HG03558 (cell line): ENCODE data around the gene CDK10.

ENCODE experiments used
- ATAC-seq: cut with Tn5 transposase; IDR thresholded peaks from one replicate; pipeline ENCODE4 v1.9.1; 2021; ENCODE audit warnings: moderate number of reproducible peaks; ENCODE audit not compliant: unreplicated experiment; ENCODE audit errors: extremely low read depth

The CDK10 gene

DNA sequence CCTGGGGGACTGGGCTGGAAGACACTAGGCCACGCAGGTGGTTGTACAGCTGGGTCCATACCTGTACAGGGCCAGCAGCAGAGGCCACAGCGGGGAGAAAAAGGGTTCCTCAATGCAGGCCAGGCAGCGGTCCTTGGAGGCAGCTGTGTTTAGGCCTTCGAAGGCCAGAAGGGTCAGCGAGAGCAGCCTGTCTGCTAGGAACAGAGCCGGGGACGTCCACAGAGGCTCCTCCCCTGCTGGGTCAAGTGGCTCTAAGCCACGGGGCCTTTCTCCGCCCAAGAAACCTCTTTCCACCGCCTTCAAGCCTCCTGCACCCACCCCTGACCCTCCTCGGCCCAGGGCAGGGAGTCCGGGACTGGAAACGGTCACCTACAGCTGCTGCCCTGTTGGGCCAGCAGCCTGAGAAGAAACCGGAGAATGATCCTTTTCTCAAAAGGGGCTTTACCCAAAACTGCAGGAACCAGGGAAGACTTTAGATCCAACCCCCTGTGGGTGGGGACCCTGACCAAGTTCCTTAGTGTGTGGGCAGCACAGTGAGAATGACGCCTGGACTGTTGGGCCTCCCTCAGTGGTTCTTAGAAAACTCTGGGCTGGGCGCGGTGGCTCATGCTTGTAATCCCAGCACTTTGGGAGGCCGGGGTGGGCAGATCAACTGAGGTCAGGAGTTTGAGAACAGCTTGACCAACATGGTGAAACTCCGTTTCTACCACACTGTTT is 23.4 kb downstream of the CDK10 start:
- ATAC-seq, result no peak

DNA sequence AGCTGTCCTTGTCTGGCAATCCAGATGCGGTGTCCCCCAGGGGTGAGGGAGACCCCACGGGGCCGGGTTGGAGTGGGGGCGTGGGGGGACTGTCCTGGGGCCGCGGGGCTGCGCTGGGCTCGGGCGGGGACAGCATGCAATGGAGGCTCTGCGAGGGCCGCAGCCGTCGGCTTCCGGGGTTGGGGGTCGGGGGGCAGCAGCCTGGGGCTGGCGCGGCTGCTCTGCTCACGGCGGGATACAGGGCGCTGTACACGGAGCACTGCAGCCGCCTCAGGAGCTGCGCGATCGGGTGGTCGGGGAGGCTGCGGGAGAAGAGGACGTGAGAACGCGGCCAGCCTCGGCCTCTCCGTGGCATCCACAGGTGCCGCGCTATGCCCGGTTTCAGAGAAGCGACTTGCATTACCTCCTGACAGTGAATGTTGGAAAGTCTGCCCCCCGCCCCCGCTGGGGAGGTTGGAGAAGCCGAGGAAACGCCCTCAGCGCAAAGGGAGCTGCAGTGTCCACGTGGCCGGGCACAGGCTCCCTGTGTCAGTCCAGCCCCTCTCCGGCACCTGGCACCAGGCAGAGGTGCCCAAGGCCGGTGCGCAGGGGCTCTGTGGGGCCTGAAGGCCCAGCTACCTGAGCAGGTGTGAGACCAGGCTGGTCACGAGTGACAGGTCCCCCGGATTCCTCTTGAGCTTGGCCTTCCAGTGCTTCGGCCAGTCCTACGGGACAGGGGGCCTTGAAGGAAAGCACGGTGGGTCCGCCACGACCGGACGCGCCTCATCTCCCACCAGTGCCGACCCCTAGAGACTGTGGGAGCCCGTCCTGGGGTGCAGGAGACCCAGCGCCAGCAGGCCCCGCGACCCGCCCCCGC is 24.4 kb downstream of the CDK10 start:
- no peak for ATAC-seq

GRCh38 chr16:89711601-89712273 is 25.2 kb downstream of the CDK10 start:
- ATAC-seq, result no peak

GRCh38 chr16:89712274-89712781 is 25.8 kb downstream of the CDK10 start:
- ATAC-seq, result no peak

GRCh38 chr16:89716493-89716892 is 30.0 kb downstream of the CDK10 start:
- ATAC-seq, result no peak

DNA sequence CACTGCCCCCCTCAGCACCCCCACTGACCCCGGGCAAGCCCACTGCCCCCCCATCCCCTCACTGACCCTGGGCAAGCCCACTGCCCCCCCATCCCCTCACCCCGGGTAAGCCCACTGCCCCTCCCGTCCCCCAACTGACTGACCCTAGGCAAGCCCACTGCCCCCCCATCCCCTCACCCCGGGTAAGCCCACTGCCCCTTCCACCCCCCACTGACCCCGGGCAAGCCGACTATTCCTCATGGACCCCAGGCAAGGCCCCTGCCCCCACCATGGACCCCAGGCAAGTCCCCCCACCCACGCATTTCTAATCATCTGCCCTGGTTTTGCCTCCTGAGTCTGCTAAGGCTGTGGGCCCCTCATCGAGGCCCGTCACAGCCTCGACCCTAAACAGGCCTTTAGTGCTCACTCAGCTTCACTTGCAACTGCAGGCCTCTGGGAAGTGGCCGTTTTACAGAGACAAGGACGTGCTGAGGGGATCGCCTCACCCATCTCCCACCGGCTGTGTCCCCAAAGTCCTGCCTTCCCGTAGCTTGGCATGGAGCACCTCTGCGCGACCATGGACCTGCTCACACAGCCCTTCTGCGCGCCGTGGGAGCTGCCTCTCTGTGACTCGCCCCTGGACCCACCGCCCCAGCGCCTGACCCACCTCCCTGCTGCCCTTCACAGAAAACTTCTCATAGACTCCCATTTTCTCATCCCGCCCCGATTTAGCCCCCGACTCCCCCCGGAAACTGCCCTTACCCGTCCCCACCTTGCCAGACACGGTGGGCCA is 30.6 kb downstream of the CDK10 start:
- no peak for ATAC-seq

DNA sequence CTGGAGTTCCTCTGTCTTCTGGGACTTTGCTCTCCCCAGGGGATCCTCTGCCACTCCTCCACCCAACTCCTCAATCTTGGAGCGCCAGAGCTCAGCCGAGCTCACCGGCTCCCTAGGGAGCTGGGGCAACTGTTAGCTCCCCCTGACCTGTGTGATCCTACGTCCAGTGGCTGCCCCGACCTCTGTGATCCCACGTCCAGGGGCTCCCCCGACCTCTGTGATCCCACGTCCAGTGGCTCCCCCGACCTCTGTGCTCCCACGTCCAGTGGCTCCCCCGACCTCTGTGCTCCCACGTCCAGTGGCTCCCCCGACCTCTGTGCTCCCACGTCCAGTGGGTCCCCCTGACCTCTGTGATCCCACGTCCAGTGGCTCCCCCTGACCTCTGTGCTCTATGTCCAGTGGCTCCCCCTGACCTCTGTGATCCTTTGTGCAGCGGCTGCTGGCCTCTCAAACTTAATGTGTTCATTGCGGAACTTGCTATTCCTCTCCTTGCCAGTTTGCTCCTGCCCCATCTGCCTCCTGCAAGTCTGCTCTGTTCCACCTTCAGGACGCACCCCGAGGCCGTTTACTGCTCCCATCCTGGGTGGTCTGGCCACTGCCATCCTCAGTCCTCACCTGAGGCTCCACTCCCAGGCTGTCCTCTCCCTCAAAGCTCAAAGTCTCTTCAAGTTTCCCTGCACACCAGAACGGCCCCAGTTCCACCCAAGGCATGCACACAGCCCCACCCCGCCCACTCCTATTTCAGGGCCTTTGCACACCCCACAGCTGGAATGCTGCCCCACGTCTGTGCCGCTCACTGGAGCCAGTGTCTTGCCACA is 31.4 kb downstream of the CDK10 start:
- ATAC-seq, result no peak

- no peak for ATAC-seq
Observed at GRCh38 chr16:89720551-89720812, 34.0 kb downstream of the CDK10 start.

GRCh38 chr16:89720813-89721545 is 34.5 kb downstream of the CDK10 start, which contains the start of the genes VPS9D1 and ZNF276:
Gene VPS9D1, minus strand, starts transcription at chr16:89720898. Its CDS starts 37 bp downstream, at chr16:89720861.
Gene ZNF276, plus strand, starts transcription at chr16:89721537. Its CDS starts 104 bp downstream, at chr16:89721641.
- no peak for ATAC-seq

GRCh38 chr16:89721546-89722391 is 35.3 kb downstream of the CDK10 start:
- ATAC-seq, result no peak

DNA sequence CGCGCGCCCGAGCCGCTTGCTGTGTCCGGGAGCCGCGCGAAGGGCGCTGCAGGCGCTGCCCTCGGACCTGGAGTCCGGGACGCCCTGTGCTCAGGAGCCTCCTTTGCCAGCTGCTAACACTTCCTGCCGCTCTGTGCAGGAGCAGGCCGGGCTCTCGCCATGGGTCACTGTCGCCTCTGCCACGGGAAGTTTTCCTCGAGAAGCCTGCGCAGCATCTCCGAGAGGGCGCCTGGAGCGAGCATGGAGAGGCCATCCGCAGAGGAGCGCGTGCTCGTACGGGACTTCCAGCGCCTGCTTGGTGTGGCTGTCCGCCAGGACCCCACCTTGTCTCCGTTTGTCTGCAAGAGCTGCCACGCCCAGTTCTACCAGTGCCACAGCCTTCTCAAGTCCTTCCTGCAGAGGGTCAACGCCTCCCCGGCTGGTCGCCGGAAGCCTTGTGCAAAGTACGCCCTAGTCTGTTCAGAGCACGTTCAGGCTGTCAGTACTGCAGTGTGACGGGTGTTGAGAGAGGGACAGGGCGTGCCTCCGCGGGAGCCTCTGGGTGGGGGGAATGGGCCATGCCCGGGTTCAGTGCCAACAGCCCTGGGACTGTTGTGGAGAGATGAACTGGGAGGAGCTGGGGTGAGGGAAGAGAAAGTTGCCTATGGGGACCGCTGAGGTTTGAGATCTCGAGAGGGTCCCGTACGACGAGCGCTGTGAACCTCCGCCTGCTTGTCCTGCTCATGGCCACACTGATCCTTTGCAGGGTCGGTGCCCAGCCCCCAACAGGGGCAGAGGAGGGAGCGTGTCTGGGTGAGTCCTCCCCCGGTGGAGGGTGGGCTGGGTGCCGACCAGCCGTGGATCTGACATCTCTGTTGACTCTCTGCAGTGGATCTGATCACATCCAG is 36.1 kb downstream of the CDK10 start:
- ATAC-seq, result no peak

GRCh38 chr16:89723279-89724250 is 37.1 kb downstream of the CDK10 start:
- no peak for ATAC-seq

- no peak for ATAC-seq
Observed at GRCh38 chr16:89727406-89728120, 41.1 kb downstream of the CDK10 start.

- ATAC-seq, result no peak
Observed at GRCh38 chr16:89729293-89729692, 42.8 kb downstream of the CDK10 start.
